ENCODE measurements around the gene EDNRB. TPM values are rescaled to one million over a fixed set of nuclear protein-coding genes. Genes with fewer than 3 reads are reported as not detected.
"Not testable (repeated sequence)": the region's sequence is repeated elsewhere in the genome, so short reads cannot be mapped to it uniquely, and the experiment has no call there.

Gene EDNRB
- total RNA-seq, 1 donor from 2014 or later = not detected

GRCh38 chr13:77848050-77848449, 70.6 kb downstream of the EDNRB start:
- intact Hi-C loops (cut with micrococcal nuclease); H3K9me3 Mint-ChIP-seq; H3K4me3 Mint-ChIP-seq; H3K4me1 Mint-ChIP-seq; H3K36me3 Mint-ChIP-seq (ENCODE audit: low read depth); DNase-seq; H3K27me3 Mint-ChIP-seq; H3K27ac Mint-ChIP-seq: not testable (repeated sequence)

- Mint-ChIP-seq H3K9me3 (no peaks in the 10 kb centered on the region), H3K4me3 (no peak overlapping the region), H3K36me3 (ENCODE audit: low read depth) (no peaks in the 10 kb centered on the region), H3K4me1 (no peaks in the 10 kb centered on the region), H3K27ac (no peak overlapping the region), H3K27me3 (no peaks in the 10 kb centered on the region)
- no peak for DNase-seq
- intact Hi-C loops (cut with micrococcal nuclease) = no loop called here
These were observed 72.5 kb downstream of the EDNRB start for GRCh38 chr13:77846173-77846572.

Other genes starting within 250 kb of the EDNRB start
- gene SLAIN1, start 221.1 kb downstream of the EDNRB start, total RNA-seq = 28.7 and 29.1 TPM in 2 replicates